Stimulated activated CD8-positive, alpha-beta memory T cell treated with anti-CD3 and anti-CD28 coated beads, Interleukin-4, amount 100 ng/mL, for 4 hours (primary cell): ENCODE data around the gene ALKBH2.

ENCODE experiments used
- DNase-seq, 2 donors: peaks; one replicate each; pipeline ENCODE4 v3.0.0-alpha.2; 2020; ENCODE audit warnings: low read depth in 2 of 2, low spot score in 1 of 2

The ALKBH2 gene

DNA sequence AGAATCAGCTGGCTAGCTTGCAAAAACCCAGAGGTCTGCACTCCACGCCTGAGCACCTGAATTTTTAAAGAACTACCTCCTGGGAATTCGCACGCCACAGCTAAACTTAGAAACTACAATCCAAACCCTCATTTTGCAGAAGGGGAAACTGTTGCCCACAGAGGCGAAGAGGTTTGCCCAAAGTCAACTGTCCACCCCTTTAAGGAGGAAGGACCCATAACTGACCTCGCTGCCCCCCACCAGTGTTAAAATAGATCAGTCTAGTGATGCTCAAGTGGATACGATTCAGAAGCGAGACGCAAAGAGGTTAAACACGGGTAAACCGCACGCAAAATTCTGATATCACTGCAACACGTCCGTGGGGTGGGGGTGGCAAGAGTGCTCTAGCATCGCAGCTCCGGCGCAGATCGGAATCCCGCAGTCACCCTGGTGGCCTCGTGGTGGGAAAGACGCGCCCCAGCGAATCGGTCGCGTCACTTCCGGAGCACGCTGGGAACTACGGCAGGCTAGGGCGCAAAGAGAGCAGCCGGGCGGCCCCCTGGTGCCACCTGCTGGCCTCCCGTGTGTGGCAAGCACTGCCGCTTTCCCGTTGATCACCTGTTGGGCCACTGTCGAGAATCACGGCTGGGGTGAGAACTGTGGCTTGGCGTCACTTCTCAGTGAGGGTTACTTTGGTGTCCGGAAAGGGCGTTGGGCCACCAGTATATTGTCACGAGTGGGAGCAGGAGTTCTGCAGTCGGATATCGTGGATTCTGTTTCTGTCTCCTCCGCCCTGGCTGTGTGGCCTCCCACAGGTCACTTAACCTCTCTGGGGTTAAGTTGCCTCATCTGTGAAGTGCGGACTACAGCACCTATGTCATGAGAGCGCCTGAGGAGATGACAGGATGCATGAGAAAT, at the start of gene ALKBH2:
ALKBH2 (minus strand) TSS at position 451 of the 897 bp plus-strand sequence. CDS start 686 bp downstream, outside the sequence.
- DNase-seq = peak; percentile 82 to 90

DNA sequence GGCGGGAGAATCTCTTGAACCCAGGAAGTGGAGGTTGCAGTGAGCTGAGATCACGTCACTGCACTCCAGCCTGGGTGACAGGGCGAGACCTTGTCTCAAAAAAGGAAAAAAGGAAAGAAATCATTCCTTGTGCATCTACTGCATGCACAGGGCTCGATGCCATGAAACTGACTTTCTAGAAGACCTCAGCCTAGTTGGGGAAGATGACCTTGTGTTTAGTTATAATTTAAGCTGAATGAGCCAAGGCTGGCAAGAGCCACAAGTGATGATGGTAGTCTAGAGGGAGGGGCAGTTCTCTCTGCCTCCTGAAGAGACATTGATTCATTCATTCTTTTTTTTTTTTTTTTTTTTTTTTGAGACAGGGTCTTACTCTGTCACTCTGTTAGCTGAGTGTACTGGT, 47.3 kb upstream of the ALKBH2 start:
- DNase-seq = no peak

GRCh38 chr12:109139791-109140190, 46.5 kb upstream of the ALKBH2 start:
- no peak for DNase-seq

GRCh38 chr12:109139360-109139759, 46.1 kb upstream of the ALKBH2 start:
- DNase-seq = no peak

- no peak for DNase-seq
These were observed 43.8 kb upstream of the ALKBH2 start for GRCh38 chr12:109137055-109137454.

- DNase-seq = no peak
These were observed 41.1 kb upstream of the ALKBH2 start for GRCh38 chr12:109134186-109134917.

DNA sequence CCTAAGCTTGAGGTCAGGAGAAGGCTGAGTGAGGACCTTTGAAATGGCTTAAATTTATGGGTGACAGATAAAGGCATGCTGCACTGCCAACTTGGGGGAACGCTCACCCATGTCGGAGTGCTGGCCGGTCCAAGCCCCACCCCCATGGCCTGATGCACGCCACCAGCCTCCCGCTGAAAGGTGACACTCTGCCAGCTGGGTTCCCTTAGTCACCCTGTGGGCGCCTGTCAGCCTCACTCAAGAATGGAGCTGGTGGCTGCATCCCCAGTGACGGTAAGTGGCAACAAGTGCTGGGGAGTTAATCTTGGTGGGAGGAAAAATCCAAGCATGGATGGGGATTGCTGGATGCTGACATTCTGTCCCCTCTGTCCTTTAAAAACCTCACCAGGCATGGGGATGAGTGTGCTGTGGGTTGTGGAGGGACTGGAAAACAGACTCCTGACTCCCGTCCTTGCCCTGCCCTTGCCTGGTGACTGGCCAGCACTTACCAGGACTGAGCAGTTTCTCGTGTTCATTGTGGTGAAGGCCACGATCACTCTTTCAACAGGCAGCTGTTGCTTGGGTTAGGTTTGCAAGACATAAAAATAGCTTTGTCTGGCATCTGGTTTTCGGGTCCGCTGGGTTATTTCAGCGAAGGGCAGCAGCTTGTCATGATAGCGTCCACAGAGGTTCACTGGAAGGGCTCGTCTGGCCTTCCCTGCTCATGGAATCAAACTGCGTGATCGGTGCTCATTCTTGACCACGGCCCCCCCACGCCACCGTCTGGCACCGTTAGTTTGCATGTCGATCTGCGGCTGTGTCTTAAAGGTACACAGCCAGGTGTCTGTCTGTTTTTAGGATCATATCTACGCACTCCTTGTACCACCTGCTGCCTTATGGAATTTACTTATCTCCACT, 38.1 kb upstream of the ALKBH2 start:
- DNase-seq = no peak

DNA sequence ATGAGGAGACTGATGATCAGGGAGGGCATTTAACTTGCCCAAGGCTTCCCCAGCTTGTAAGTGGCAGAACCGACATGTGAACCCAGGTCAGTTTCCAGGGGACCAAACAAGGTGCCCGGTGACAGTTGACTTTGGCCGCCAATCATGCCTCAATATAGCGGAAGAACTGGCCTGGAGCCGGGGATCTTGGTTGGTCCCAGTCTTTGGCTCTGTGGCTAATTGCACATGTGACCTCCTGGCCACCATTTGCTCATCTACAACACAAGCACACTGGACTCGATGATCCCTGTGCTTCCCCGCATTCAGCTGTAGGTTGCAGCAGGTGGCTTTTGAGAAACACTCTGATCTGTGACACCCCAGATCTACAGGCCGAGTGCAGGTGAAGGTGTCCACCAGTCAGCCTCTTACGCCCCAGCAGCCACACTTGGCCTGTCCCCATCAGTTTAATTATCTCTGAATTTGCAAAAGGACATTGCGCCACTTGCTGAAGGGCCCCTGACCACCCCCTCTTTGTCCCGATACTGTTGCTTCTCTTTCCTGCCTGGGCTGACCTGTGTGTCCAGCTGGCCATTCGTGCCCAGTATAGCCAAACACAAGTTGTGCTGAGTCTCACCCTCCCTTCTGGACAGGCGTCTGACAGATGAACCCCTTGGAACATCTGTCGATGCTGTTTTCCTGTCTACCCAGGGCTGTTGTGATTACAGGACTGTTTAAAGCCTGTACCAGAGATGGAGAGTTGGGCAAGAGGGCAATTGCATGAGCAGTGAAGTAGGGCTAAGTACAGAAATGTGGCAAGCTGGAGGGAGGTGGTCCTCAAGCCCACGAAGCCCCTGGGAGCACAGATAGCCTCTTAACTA, 37.3 kb upstream of the ALKBH2 start:
- DNase-seq = no peak

DNA sequence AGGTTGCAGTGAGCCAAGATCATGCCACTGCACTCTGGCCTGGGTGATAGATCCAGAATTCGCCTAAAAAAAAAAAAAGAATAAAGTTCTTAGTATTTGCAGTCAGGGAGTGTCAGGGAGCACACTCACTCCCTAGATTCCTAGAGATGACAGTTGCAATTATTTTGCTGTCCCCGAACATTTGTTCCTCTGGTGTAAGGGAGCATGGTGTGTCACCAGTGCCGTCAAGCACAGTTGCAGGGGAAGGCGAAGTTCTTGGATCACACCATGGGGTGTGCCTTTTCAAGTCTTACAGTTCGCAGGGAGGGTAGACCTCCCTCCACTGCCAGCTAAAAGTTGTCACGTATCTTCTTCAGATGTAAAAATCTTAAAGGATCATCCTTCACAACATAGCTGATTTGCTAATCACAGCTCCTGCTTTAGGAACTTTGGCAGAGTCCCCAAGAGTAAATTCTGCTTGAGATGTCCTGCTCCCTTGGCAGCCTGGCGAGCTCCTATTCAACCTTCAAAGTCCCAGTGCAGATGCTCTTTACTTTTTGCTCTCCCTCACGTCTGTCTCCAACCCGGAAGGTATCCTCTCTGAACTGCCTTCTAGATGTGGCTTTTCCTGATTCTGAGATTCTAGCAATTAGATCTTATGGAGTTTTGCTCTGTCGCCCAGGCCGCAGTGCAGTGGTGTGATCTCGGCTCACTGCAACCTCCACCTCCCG, 34.4 kb upstream of the ALKBH2 start:
- no peak for DNase-seq

DNA sequence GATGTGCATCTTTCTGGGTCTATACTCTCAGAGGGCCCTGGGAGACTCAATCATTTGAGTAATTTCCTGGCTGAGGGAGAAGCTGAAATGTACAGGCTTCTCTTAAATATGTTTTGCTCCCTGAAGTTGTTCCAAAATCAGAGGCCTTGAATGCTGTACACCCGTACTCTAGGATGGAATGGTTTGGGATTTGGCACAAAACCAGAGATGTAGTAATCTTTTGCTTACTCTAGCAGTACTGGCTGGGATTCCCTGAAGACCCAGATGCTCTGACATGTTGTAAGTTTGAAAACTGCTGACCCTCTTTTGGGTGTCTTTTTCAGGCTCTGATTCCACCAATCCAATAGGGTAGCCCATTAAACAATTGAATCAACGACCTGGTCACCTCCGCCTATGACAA, 33.5 kb upstream of the ALKBH2 start:
- no peak for DNase-seq

GRCh38 chr12:109125791-109126190, 32.5 kb upstream of the ALKBH2 start:
- no peak for DNase-seq

- DNase-seq = no peak
These were observed 31.8 kb upstream of the ALKBH2 start for GRCh38 chr12:109124878-109125648.

GRCh38 chr12:109121346-109121880, 28.1 kb upstream of the ALKBH2 start:
- DNase-seq = no peak

DNA sequence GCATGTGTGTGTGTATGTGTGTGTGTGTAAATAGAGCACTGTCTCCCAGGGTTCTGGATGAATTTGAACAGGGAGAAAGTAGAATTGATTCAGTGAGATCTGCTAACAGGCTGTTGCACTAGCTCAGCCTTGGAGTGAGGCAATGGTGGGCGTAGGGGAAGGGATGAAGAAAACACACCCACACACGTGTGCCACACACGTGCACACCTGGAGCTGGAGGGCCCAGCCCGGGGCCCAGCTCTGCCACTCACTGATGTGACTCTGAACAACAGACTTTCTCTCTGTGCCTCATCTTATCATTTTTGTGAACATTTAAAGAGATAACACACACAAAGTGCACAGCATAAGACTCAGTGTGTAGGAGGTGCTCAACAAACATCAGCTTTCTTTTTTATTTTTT, 27.3 kb upstream of the ALKBH2 start:
- no peak for DNase-seq

GRCh38 chr12:109120095-109120494, 26.8 kb upstream of the ALKBH2 start:
- DNase-seq = no peak

GRCh38 chr12:109116611-109116949, 23.3 kb upstream of the ALKBH2 start:
- no peak for DNase-seq

- DNase-seq = no peak
These were observed 22.7 kb upstream of the ALKBH2 start, which contains the start of gene ACACB for GRCh38 chr12:109115758-109116610. TSS of gene ACACB (plus strand) at chr12:109116587. CDS start at chr12:109139406, 22,819 bp downstream.

GRCh38 chr12:109115404-109115757, 22.1 kb upstream of the ALKBH2 start:
- DNase-seq = no peak
